HG03469 (cell line): Measurements from ENCODE around the gene NFYA.

Experiments used
- ATAC-seq: cut with Tn5 transposase; IDR thresholded peaks from one replicate; pipeline ENCODE4 v1.9.1; 2021; ENCODE audit warnings: mild to moderate bottlenecking, moderate library complexity, moderate number of reproducible peaks; ENCODE audit not compliant: unreplicated experiment

Gene NFYA

GRCh38 chr6:41072836-41073202, at the start of gene NFYA:
NFYA (plus strand) TSS chr6:41072974; CDS start chr6:41079090, 6,116 bp downstream.
- ATAC-seq = peak; percentile 38

DNA sequence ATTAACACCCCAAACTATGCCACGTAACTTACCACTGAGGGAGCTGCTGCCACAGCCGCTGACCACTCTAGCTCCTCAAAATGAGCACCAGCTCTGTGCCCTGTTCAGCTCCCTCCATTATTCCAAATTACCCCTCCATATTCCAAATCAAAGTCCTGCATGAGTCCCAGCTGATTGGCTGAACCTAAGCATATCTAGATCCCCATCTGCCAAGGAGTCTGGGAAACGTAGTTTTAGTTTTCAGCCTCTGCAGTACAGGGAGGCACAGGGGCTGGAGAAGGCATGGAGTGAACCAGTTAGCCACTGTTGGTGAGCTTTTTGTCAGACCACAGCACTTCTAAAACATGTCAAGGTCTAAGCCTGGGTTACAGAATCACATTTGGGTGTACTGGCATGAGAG, 49.7 kb upstream of the NFYA start:
- ATAC-seq = no peak

DNA sequence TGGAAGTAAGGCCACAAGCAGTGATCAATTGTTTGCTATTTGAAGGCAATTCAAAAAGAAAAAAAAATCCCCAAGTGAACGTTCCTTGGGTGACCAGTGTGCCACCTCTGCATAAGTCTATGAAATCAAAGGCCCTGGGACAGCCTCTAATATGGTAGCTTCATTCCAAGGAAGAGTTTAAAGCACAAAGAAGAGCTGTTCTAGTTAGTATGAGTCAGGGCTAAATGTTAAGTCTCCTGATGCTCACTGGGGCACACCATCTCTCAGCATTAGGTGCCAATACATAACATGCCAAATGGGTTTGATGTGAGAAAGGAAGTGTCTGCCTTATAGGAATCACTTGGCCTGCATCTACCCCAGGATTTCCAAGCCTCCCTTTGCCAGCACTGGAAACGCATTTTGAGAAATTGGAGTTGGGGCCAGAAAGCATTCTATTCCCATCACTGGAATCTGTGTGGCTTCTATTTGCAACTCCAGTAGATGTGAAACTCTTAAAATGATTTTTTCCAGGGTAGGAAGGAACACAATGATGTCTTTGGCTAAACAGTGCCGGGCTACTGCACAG, 46.7 kb upstream of the NFYA start:
- ATAC-seq = no peak

GRCh38 chr6:41027241-41027640, 45.5 kb upstream of the NFYA start:
- ATAC-seq = no peak

DNA sequence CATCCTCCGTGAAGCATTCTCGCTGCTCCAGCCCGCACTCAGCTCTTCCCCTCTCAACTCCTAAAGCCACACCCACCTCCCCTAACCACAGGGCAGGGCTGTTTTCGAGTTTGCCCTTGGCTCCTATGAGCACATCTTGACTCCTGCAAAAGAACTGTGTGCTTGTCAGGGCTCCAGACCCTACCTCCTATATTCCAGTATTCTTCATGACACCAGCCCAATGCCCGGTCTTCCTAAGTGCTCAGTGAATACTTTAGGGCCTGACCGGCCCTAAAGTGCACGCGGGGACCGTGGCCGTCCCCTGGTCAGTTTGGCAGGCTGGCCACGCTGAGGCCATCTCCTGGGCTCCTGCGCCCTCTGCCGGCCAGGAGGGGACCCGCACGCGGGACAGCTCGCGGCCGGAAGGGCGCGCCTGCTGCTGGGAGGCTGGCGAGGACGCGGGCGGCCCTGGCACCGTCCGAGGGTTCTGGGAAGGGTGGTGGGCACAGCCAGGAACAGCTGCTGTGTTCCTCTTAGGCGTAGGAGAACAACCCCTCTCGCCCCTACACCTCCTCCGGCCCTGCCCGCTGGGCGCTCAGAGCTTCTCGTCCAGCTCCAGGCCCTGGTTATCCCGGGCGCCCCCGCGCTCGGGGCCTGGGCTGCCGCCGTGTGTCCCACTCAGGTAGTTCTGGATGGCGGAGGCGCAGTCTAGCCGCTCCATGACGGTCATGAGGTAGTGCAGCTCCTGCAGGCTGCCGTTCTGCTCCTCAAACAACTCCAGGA, 44.8 kb upstream of the NFYA start:
- ATAC-seq = peak; percentile 53

DNA sequence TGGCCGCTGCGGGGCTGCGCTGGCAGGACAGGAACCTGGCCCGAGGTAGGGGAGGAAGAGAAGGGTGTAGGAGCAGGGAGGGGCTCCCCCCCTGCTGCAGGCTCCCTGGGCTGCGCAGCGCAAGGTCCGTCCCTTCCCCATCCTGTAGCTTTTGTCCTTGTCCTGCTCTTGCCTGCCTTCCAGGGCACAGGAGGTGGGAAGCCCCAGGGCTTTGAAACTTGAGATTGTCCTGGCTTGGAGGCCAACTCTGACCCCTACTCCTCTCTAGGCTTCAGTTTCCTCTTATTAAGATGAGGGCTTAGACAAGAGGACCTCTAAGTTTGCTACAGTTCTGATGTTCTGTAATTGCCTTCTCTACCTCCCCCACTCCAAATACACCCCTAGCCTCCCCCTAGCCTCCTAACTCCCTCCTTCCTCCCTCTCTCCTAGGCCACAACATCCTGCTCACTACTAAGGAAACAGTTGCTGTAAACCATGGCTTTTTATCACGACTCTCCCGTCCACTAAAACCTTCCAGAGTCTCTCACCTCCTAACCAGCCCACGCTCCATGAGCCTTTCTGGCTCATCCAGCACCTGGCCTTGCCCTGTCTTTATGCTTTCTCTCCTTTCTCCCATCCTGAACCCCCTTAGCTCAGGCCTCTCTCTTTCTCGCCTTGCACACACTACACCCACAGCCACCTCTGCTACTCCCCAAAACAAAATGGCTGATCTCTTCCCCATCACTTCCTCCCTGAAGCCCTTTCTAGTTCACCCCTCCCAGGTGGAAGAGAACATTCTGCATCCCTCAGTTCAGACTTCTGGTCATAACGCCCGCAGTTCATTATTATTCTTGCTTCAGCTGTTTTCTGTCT, 44.0 kb upstream of the NFYA start:
- ATAC-seq = peak; percentile 17

- ATAC-seq = no peak
Observed at GRCh38 chr6:41032830-41033229, 39.9 kb upstream of the NFYA start.

GRCh38 chr6:41033776-41034175, 39.0 kb upstream of the NFYA start:
- no peak for ATAC-seq

GRCh38 chr6:41036186-41036585, 36.6 kb upstream of the NFYA start:
- ATAC-seq = no peak

DNA sequence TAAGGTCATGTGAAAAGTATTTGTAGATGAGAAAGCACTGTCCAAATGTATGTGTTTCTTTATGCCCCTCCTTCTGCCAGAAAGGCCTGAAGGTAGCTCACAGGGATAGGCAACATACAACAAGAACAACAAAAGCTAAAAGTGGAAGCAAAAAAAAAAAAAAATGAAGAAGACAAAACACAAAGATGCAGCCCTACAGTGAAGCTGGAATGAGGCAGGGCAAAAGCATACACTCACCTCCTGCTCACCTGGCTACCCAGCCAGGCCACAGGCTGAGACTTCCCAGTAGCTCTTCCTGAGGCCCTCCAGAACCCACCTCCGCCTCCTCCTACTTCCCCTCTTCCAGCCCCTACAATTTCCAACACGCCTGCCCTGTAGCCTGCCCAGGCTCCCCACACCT, 36.2 kb upstream of the NFYA start:
- ATAC-seq = no peak

GRCh38 chr6:41037107-41037900, 35.5 kb upstream of the NFYA start:
- ATAC-seq = no peak

DNA sequence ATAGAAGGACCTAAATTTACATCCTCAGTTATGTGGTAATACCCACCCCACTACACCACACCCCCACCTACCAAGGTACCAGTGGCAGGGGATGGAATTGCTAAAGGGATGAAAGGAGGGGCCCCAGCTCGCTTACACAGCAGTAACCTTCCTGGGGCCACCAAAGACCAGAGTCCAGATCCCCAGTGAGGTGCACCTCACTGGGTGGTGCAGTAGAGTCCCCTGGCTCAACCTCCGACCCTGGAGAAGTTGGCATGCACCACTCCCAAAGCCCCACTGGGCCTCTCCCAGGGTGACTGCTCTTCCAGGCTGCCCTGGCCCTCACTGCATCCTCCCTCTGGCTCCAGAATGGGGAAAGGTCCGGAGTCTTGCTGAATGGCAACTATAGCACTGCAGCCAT, 34.6 kb upstream of the NFYA start:
- no peak for ATAC-seq

DNA sequence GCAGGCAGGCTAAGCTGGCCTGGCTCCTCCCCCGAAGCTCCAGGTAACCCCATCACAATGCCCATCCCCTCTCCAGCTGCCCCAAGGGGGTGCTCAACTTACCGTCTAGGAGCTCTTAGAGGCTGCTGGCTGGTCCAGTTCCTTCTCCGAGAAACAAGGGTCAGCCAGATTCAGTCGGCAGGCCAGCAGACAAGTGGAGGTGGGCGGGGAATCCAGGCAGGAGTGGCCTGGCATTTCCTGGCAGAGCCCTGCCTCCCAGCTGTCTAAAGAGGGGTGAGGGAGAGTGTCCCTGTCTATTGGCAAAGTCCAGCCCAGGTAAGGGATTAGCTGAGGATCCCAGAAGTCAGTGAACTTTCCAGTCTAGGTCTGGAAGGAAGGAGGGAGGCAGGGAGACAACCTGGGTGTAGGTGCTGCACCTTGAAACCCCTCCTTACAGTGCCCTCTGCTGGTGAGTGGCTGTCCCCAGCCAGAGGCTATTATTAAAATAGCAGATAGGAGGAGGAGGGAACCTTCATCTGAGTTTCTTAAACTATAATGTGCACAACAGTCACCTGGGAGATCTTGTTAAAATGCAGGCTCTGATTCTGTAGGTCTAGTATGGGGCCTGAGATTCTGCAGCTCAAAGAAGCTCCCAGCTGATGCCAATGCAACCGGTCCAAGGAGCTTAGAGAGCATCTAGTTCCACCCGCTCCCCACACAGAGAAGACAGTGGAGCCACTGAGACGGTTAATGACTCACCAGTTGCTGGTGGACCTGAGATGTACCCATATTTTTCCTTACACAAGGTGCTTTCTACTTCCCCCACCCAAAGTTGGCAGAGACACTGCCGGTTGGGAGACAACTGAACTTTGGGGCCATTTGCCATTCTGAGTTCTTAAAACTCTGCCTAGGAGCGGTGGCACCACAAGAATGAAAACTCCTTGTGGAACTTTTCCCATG, 33.4 kb upstream of the NFYA start, which contains the start of gene UNC5CL:
UNC5CL (minus strand) TSS at position 162 of the 939 bp plus-strand sequence. CDS start 4,147 bp downstream, outside the sequence.
- ATAC-seq = no peak

- no peak for ATAC-seq
Observed at GRCh38 chr6:41040101-41040939, 32.5 kb upstream of the NFYA start.

DNA sequence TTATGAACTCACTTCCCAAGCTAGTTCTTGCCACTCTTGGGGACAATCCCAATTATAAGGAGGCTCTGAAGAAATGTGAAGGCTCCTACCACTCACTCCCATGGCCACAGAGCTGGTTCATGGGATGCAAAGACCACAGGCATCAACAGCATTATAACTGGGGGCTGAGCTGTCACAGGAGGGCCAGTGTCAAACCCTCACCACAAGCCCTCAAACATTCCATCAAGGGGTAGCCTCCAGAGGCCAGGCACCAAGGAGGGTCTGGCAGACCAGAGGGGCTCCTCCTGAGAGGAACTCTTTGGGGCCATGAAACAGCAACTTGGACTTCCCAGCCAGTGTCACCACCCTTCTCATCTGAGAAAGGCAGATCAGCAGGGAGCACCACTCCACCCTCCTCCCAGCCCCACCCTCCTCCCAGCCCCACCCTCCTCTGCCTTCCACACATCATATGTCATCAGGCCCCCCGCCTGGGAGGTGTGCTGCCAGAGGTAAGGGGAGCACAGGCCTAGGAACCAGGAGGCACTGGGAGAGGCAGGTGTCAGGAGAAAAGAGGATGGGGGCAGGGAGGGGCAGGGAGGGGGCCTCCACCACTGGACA, 31.7 kb upstream of the NFYA start:
- no peak for ATAC-seq

DNA sequence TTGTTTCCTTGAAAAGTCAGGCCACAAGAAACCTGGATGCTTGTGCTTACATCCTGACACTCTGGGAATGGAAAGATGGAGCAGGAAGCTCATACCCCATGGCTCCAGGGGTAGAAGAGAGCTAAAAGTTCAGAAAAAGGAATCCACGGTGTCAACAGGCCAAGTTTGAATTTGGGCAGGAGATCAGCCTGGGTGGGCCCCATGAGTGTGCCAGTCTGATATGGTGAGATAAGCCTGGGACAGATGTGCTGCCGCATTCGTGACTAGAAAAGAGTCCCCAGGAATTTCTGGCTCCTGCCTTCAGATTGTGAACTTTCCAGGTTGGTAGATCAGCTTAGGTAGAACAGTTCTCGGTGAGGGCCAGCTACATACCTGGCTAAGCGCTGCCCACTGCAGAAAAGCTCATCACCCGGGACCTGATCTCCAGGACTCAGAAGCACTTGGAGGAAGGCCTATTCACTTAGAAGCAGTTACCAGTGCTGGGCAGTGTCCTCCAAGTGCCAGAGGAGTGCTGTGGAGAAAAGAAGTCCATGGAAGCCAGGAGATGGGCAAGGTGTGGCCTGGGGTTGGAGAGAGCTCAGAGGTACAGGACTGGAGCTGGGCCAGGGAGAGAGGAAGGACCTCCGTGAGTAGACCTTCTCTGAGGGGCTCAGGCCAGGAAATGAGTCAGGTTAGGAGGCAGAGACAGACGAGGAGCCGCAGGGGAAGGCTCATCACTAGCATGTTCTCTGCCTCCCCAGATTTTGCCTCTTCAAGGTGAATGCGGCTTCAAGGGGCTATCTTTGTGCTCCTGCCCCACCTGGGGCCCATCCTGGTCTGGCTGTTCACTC, 30.3 kb upstream of the NFYA start, which contains the start of gene TSPO2:
TSPO2 (plus strand) TSS at position 242 of the 830 bp plus-strand sequence; CDS start at position 761, 519 bp downstream.
- ATAC-seq = no peak

DNA sequence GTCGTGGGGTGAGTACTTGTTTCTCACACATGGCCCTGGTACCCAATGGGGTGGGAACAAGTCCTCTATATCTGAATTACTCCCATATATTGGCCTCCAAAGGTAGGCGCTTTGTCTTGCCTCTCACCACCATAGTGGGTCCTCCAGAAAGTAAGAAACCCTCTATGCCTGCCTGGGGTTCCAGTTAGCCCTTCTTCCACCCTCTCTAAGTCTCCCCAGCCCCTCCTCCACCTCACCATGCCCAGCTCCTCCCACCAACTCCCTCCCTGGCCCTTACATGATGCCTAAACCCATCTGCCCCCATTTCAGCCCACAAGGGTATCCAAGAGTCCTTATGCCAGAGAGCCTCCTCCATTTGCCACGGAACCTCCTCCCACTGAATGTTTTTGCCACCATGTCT, 29.6 kb upstream of the NFYA start:
- no peak for ATAC-seq
